Fibroblast of skin of left quadriceps (primary cell): ENCODE results near the gene TRIM5.

Experiments used
- DNase-seq, 2 experiments: peaks; one replicate each; pipeline ENCODE4 v3.0.0-alpha.2; 2013; ENCODE audit warnings: low read depth in 2 of 2

The TRIM5 gene

DNA sequence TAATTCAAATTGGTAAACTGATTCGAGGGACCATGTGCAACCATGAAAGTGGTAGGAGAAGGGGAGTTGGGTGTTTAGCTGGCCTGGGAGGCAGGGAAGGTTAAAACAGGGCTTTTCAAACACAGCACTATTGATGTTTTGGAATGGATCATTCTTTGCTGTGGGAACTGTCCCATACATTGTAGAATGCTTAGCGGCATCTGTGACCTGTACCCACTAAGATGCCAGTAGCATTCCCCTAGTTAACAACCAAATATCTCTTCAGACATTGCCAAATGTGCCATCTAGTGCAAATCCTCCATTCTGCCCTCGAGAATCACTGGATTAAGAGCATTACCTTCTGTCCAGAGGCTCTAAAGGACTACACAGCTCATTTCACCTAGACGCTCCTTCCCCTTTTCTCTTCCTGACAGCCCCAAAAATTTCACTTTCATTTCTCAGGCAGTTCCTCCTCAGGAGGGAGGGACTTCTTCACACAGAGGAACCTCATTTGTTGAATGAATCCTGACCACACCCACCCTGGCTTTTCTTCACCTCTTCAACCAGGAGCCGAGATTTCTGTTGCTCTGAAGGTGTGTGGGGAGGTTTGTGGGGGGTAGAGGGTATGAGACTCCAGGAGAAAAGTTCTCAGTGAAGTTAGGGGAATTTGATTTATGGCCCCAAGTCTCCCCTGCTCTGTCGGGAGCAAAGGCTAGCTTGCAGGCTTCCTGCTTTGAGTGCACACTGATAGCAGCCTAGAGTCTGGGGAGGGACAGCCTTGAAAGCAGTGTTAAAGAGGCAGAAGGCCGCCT is 60.2 kb downstream of the TRIM5 start, which contains the start of gene TRIM34:
TSS of gene TRIM34 (plus strand) at position 513 of the 791 bp plus-strand sequence. CDS start 7,331 bp downstream, outside the sequence.
- DNase-seq = no peak

DNA sequence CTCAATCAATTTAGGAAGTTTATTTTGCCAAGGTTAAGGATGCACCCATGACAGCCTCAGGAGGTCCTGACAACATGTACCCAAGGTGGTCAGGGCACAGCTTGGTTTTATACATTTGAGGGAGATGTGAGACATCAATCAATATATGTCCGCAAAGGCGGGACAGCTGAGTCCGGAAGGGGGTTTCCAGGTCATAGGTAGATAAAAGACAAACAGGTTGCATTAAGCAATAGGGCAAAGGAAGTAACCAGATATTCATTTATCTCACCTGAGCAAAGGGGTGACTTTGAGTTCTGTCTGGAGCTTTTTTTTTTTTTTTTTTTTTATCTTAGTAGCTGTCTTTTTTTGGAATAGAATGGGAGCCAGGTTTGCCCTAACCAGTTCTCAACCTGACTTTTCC is 62.1 kb downstream of the TRIM5 start:
- no peak for DNase-seq

DNA sequence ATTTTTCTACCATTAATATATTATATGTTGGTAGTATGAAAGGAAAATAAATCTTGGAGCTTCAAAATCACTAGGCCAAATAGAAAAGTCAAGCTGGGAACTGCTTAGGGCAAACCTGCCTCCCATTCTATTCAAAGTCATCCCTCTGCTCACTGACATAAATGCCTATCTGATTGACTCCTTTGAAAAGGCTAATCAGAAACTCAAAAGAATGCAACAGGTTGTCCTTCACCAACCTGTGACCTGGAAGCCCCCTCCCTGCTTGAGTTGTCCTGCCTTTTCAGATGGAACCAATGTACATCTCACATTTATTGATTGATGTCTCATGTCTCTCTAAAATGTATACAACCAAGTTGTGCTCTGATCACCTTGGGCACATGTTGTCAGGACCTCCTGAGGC is 63.3 kb downstream of the TRIM5 start:
- DNase-seq = no peak

DNA sequence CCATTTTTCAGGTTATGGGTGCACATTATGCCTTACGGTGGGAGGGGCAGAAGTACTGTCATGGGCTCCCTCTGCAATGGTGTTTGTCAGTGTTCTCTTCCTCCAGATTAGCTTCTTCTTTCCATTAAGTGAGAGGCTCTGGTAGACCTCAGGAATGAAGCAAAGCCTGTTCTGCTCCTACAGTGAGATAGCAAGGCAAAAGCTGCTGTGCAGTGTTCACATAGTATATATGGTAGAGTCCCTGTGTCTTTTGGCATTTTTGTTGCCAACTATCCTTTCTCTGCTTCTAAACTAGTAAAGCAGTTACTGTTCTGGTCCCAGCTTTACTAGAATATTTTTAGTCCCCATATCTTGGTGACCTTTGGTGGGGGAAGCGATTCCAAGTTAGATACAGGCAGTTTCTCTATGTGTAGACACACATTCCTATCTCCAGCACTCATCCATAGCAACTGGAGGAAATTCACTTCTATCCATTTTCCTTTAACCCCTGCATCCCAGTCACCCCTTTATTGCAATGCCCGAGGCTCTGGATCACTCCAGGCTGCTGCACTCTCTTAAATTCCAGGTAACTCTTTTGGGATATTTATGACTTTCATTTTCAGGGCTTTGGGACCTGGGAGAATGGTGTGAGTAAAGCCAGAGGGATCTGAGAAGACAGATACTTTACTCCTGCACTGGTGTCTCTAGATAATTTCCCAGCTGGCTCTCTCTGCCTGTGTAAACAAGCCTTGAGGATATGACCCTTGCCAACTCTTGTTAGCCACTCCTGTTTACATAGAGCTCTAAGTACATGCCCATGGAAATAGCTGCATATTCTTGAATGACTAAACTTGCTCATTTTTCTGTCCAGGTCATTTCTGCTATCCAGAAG is 64.0 kb downstream of the TRIM5 start:
- DNase-seq = no peak

DNA sequence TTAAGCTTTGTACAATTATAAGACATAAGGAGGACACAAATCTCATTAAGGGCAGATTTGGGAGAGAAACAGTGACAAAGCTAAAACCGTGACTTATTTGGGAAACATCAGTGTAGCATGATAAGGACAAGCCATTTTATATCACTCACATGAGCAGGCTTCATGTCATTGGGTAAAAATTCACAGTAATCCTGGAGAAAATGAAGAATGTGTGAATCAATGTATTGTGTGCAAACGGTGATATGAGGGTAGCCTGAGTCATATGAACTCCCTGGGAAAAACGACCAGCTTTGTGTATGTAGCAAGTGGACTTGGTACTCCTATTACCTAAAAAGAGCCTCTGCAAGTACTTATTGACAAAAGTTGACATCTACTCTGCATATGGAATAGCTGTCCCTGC is 66.1 kb downstream of the TRIM5 start:
- no peak for DNase-seq
